Esophagus muscularis mucosa (tissue), 4 donors: ENCODE results near the gene B4GALNT2.

ENCODE experiments used
- EP300 ChIP-seq: sonication (generic); formaldehyde crosslinking; IDR thresholded peaks from one replicate; pipeline ENCODE4 v1.6.1; 2017; ENCODE audit warnings: antibody characterized with exemption
- POLR2A ChIP-seq: fragments of 450-650 bp; IDR thresholded peaks from one replicate; pipeline ENCODE4 v1.6.1; 2017; ENCODE audit warnings: antibody characterized with exemption, moderate library complexity, mild to moderate bottlenecking, low read depth
- TF ChIP-seq, protein P1 (sequence below), 3 experiments: fragments of 200-600 bp in 2 of 3; fragments of 450-650 bp in 1 of 3; sonication (generic) in 2 of 3; IDR thresholded peaks; one replicate each; pipeline ENCODE4 v1.5.1; 2017 to 2019; ENCODE audit warnings: antibody characterized with exemption in 3 of 3, mild to moderate bottlenecking in 2 of 3, moderate library complexity in 1 of 3

DNA sequence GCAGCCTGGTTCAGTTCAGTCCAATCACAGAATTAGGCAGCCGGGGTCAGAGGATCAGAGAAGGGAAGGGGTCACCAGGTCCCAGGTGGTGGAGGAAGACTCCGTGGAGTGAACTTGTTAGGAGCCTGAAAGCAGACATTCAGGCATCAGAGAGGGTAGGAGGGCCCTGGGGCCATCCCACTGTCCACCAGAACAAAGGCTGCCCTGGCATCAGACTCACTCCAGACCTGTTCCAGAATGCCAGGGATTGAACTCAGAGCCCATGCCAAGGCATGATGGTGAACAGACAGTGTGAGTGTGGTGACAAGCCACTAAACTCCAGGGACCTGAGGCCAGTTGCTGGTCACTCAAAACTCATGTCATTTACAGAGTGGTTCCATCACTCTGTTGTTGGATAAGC, 37.6 kb downstream of the B4GALNT2 start:
- TF ChIP-seq EP300 (no peak), POLR2A (no peak)
- TF ChIP-seq, protein P1, sequence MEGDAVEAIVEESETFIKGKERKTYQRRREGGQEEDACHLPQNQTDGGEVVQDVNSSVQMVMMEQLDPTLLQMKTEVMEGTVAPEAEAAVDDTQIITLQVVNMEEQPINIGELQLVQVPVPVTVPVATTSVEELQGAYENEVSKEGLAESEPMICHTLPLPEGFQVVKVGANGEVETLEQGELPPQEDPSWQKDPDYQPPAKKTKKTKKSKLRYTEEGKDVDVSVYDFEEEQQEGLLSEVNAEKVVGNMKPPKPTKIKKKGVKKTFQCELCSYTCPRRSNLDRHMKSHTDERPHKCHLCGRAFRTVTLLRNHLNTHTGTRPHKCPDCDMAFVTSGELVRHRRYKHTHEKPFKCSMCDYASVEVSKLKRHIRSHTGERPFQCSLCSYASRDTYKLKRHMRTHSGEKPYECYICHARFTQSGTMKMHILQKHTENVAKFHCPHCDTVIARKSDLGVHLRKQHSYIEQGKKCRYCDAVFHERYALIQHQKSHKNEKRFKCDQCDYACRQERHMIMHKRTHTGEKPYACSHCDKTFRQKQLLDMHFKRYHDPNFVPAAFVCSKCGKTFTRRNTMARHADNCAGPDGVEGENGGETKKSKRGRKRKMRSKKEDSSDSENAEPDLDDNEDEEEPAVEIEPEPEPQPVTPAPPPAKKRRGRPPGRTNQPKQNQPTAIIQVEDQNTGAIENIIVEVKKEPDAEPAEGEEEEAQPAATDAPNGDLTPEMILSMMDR (IDR thresholded peaks at IDR 0.05), result no peak
